ENCODE results near the gene SCUBE1.

SCUBE1 gene

GRCh38 chr22:43168471-43169309 lies 174.5 kb downstream of the SCUBE1 start:
- peaks cover 5% of the 10 kb centered on the region for H3K36me3 Mint-ChIP-seq (ENCODE audit: insufficient read depth)
- no peaks in the 10 kb centered on the region for H3K9me3 Mint-ChIP-seq
- peaks cover 0 to 6% of the 10 kb centered on the region in 2 donors for H3K4me1 Mint-ChIP-seq (ENCODE audit: low read depth in 2 of 2)
- DNase-seq, result no peak
- H3K27ac Mint-ChIP-seq, result peak overlapping the region in 1 of 2 donors; percentile 44
- H3K4me3 Mint-ChIP-seq, result no peak overlapping the region
- no peak for ATAC-seq (replicated peaks)
- no peaks in the 10 kb centered on the region for H3K27me3 Mint-ChIP-seq

GRCh38 chr22:43167001-43167589 lies 176.1 kb downstream of the SCUBE1 start:
- H3K27ac Mint-ChIP-seq, result no peak overlapping the region
- no peaks in the 10 kb centered on the region for H3K27me3 Mint-ChIP-seq
- DNase-seq, result no peak
- H3K4me1 Mint-ChIP-seq (ENCODE audit: low read depth in 2 of 2), result peaks cover 0 to 6% of the 10 kb centered on the region in 2 donors
- ATAC-seq (replicated peaks), result no peak
- H3K9me3 Mint-ChIP-seq, result no peaks in the 10 kb centered on the region
- no peaks in the 10 kb centered on the region for H3K36me3 Mint-ChIP-seq (ENCODE audit: insufficient read depth)
- no peak overlapping the region for H3K4me3 Mint-ChIP-seq

- Mint-ChIP-seq H3K4me1 (ENCODE audit: low read depth in 2 of 2) (peaks cover 0 to 6% of the 10 kb centered on the region in 2 donors), H3K36me3 (ENCODE audit: insufficient read depth) (no peaks in the 10 kb centered on the region), H3K27ac (peak overlapping the region in 1 of 2 donors; percentile 35), H3K27me3 (no peaks in the 10 kb centered on the region), H3K9me3 (no peaks in the 10 kb centered on the region), H3K4me3 (no peak overlapping the region)
- DNase-seq (no peak), ATAC-seq (replicated peaks) (no peak)
These were observed 176.8 kb downstream of the SCUBE1 start for GRCh38 chr22:43166132-43166930.

- H3K4me1 Mint-ChIP-seq (ENCODE audit: low read depth in 2 of 2), result peaks cover 0 to 6% of the 10 kb centered on the region in 2 donors
- DNase-seq, result no peak
- H3K4me3 Mint-ChIP-seq, result no peak overlapping the region
- H3K27ac Mint-ChIP-seq, result peak overlapping the region in 1 of 2 donors; percentile 49
- ATAC-seq (replicated peaks), result no peak
- no peaks in the 10 kb centered on the region for H3K27me3 Mint-ChIP-seq
- H3K9me3 Mint-ChIP-seq, result no peaks in the 10 kb centered on the region
- H3K36me3 Mint-ChIP-seq (ENCODE audit: insufficient read depth), result peaks cover 3% of the 10 kb centered on the region
These were observed 178.5 kb downstream of the SCUBE1 start for GRCh38 chr22:43164636-43165035.

- Mint-ChIP-seq H3K9me3 (no peaks in the 10 kb centered on the region), H3K36me3 (ENCODE audit: insufficient read depth) (peaks cover 3% of the 10 kb centered on the region), H3K27me3 (no peaks in the 10 kb centered on the region), H3K27ac (no peak overlapping the region), H3K4me3 (no peak overlapping the region), H3K4me1 (ENCODE audit: low read depth in 2 of 2) (peaks cover 0 to 6% of the 10 kb centered on the region in 2 donors)
- no peak for DNase-seq
- no peak for ATAC-seq (replicated peaks)
These were observed 179.9 kb downstream of the SCUBE1 start for GRCh38 chr22:43163241-43163795.

- no peak overlapping the region for H3K27ac Mint-ChIP-seq
- H3K4me3 Mint-ChIP-seq, result no peak overlapping the region
- peaks cover 5 to 8% of the 10 kb centered on the region in 2 donors for H3K4me1 Mint-ChIP-seq (ENCODE audit: low read depth in 2 of 2)
- DNase-seq, result no peak
- ATAC-seq (replicated peaks), result no peak
- no peaks in the 10 kb centered on the region for H3K27me3 Mint-ChIP-seq
- no peaks in the 10 kb centered on the region for H3K9me3 Mint-ChIP-seq
- peaks cover 3% of the 10 kb centered on the region for H3K36me3 Mint-ChIP-seq (ENCODE audit: insufficient read depth)
These were observed 180.6 kb downstream of the SCUBE1 start for GRCh38 chr22:43162412-43163150.

- H3K4me3 Mint-ChIP-seq, result no peak overlapping the region
- peaks cover 5 to 10% of the 10 kb centered on the region in 2 donors for H3K4me1 Mint-ChIP-seq (ENCODE audit: low read depth in 2 of 2)
- ATAC-seq (replicated peaks) (no peak), DNase-seq (no peak)
- no peaks in the 10 kb centered on the region for H3K9me3 Mint-ChIP-seq
- H3K36me3 Mint-ChIP-seq (ENCODE audit: insufficient read depth), result peaks cover 3% of the 10 kb centered on the region
- H3K27me3 Mint-ChIP-seq, result no peaks in the 10 kb centered on the region
- H3K27ac Mint-ChIP-seq, result peak overlapping the region; percentile 38 to 55
These were observed 182.6 kb downstream of the SCUBE1 start for GRCh38 chr22:43160497-43161126.

- ATAC-seq (replicated peaks), result no peak
- Mint-ChIP-seq H3K27ac (no peak overlapping the region), H3K4me3 (no peak overlapping the region), H3K27me3 (no peaks in the 10 kb centered on the region), H3K4me1 (ENCODE audit: low read depth in 2 of 2) (peaks cover 6 to 8% of the 10 kb centered on the region in 2 donors), H3K36me3 (ENCODE audit: insufficient read depth) (peaks cover 3% of the 10 kb centered on the region), H3K9me3 (no peaks in the 10 kb centered on the region)
- DNase-seq, result no peak
These were observed 183.5 kb downstream of the SCUBE1 start for GRCh38 chr22:43159484-43160178.

GRCh38 chr22:43158778-43159483 lies 184.2 kb downstream of the SCUBE1 start:
- ATAC-seq (replicated peaks) (no peak), DNase-seq (no peak)
- H3K9me3 Mint-ChIP-seq, result no peaks in the 10 kb centered on the region
- no peak overlapping the region for H3K4me3 Mint-ChIP-seq
- no peaks in the 10 kb centered on the region for H3K27me3 Mint-ChIP-seq
- H3K36me3 Mint-ChIP-seq (ENCODE audit: insufficient read depth), result peaks cover 7% of the 10 kb centered on the region
- peak overlapping the region in 1 of 2 donors; percentile 67 for H3K27ac Mint-ChIP-seq
- peaks cover 4 to 9% of the 10 kb centered on the region in 2 donors for H3K4me1 Mint-ChIP-seq (ENCODE audit: low read depth in 2 of 2)

- H3K4me3 Mint-ChIP-seq, result no peak overlapping the region
- DNase-seq, result no peak
- H3K4me1 Mint-ChIP-seq (ENCODE audit: low read depth in 2 of 2), result peaks cover 7 to 11% of the 10 kb centered on the region in 2 donors
- H3K27me3 Mint-ChIP-seq, result no peaks in the 10 kb centered on the region
- ATAC-seq (replicated peaks), result no peak
- peak overlapping the region in 1 of 2 donors; percentile 67 for H3K27ac Mint-ChIP-seq
- H3K36me3 Mint-ChIP-seq (ENCODE audit: insufficient read depth), result peaks cover 7% of the 10 kb centered on the region
- H3K9me3 Mint-ChIP-seq, result no peaks in the 10 kb centered on the region
These were observed 185.2 kb downstream of the SCUBE1 start for GRCh38 chr22:43157874-43158546.

- no peak for DNase-seq
- Mint-ChIP-seq H3K4me1 (ENCODE audit: low read depth in 2 of 2) (peaks cover 11 to 20% of the 10 kb centered on the region in 2 donors), H3K4me3 (no peak overlapping the region), H3K27me3 (no peaks in the 10 kb centered on the region), H3K27ac (peak overlapping the region in 1 of 2 donors; percentile 58), H3K9me3 (no peaks in the 10 kb centered on the region), H3K36me3 (ENCODE audit: insufficient read depth) (peaks cover 8% of the 10 kb centered on the region)
- no peak for ATAC-seq (replicated peaks)
These were observed 186.8 kb downstream of the SCUBE1 start for GRCh38 chr22:43156413-43156812.

Data from effector memory CD8-positive, alpha-beta T cell (primary cell).